ENCODE results near the gene CRIP3. TPM values are rescaled to one million over a fixed set of nuclear protein-coding genes. Genes with fewer than 3 reads are reported as not detected.

Gene CRIP3
- total RNA-seq, 1 experiment from 2014 or later: 16.9 TPM

GRCh38 chr6:43265564-43265963 lies 43.1 kb downstream of the CRIP3 start:
- no peak overlapping the region for H3K23ac ChIP-seq (ENCODE audit: insufficient read length, low read depth, low read length)
- H2BK20ac ChIP-seq (ENCODE audit: low read depth, low read length, poor library complexity, severe bottlenecking): no peak overlapping the region
- H2BK12ac ChIP-seq (ENCODE audit: insufficient read length, low read depth, low read length): no peak overlapping the region
- no peak overlapping the region for H3K56ac ChIP-seq (ENCODE audit: insufficient read length, low read depth, low read length)
- H4K91ac ChIP-seq (ENCODE audit: insufficient read length, low read depth, low read length): no peak overlapping the region
- no peak for TF ChIP-seq CTCF (conservative IDR thresholded peaks at IDR 0.05)
- H3K27ac Mint-ChIP-seq: no peak overlapping the region; a peak in 1 of 7 replicates
- no peak overlapping the region for H3K9ac ChIP-seq (ENCODE audit: extremely low read depth, insufficient read length, low read length)
- no peak overlapping the region; the same call in 1 of the 2 replicates for H3K14ac ChIP-seq (ENCODE audit: insufficient read depth, low read length)
- no peak overlapping the region for H3K4me2 ChIP-seq (ENCODE audit: insufficient read depth, insufficient read length, low read length)
- H3K4me1 ChIP-seq (ENCODE audit: insufficient read depth, low read length): peaks cover 10% of the 10 kb centered on the region; the same call in 1 of the 2 replicates
- peaks cover 33% of the 10 kb centered on the region for H3K27me3 Mint-ChIP-seq (ENCODE audit: low read depth)
- no peak overlapping the region for H4K8ac ChIP-seq (replicated peaks; ENCODE audit: insufficient read length, low read depth, low read length)
- H4K20me1 ChIP-seq (ENCODE audit: control insufficient read depth, insufficient read depth, insufficient read length): no peaks in the 10 kb centered on the region
- peaks cover 26 to 43% of the 10 kb centered on the region in 2 experiments for H3K4me1 Mint-ChIP-seq
- H3K18ac ChIP-seq (ENCODE audit: insufficient read length, low read depth, low read length): no peak overlapping the region
- no peak overlapping the region for H3T11ph ChIP-seq (ENCODE audit: low read length)
- H3K4ac ChIP-seq (ENCODE audit: low read depth, low read length): no peak overlapping the region
- no peaks in the 10 kb centered on the region for H3K79me1 ChIP-seq (ENCODE audit: insufficient read depth, low read depth, low read length, poor library complexity, severe bottlenecking)
- no CpG with 5 or more reads among the region's 6 CpGs for WGBS (ENCODE audit: extremely low coverage, insufficient read length, low lambda C conversion rate)
- no peaks in the 10 kb centered on the region; a peak in 1 of 7 replicates for H3K36me3 Mint-ChIP-seq (ENCODE audit: insufficient read depth in 1 of 3, low read depth in 3 of 3)
- H3K27me3 ChIP-seq (ENCODE audit: insufficient read depth, low read length): peaks cover 12% of the 10 kb centered on the region
- no peaks in the 10 kb centered on the region for H3K9me3 ChIP-seq (ENCODE audit: control insufficient read depth, low read depth, low read length)
- H3K9me3 Mint-ChIP-seq: no peaks in the 10 kb centered on the region; a peak in 1 of 5 replicates
- no peak overlapping the region for H4K5ac ChIP-seq (ENCODE audit: insufficient read length, low read depth, low read length)
- no peak overlapping the region for H3K27ac ChIP-seq (ENCODE audit: insufficient read length, low read depth, low read length)
- H3K4me3 Mint-ChIP-seq: no peak overlapping the region
- H2BK15ac ChIP-seq (ENCODE audit: low read depth, low read length): no peak overlapping the region
- no peak overlapping the region for H2AFZ ChIP-seq (ENCODE audit: low read length)
- H2BK120ac ChIP-seq (ENCODE audit: low read depth, low read length, poor library complexity, severe bottlenecking): no peak overlapping the region
- no peaks in the 10 kb centered on the region for H3K79me2 ChIP-seq (ENCODE audit: insufficient read depth, low read length)
- H2BK5ac ChIP-seq (ENCODE audit: insufficient read length, low read length): no peak overlapping the region
- no peak overlapping the region for H2AK5ac ChIP-seq (ENCODE audit: insufficient read length, low read length)
- no peaks in the 10 kb centered on the region for H3K23me2 ChIP-seq (ENCODE audit: insufficient read length, low read depth, low read length, poor library complexity, severe bottlenecking)
- no peak for DNase-seq

All from H9 (cell line).